Activated CD4-positive, alpha-beta memory T cell treated with anti-CD3 and anti-CD28 coated beads, Interleukin-2, amount 10 ng/mL, durations not matched to agents 7 days and 5 days (primary cell): Measurements from ENCODE around the gene ARHGDIB. TPM values are rescaled to one million over a fixed set of nuclear protein-coding genes. Genes with fewer than 3 reads are reported as not detected.

ENCODE experiments used
- CTCF ChIA-PET: fragments of 350-600 bp; sonication (Branson Sonifier 250); formaldehyde crosslinking; loops from one replicate; lab custom pipeline; 2021; ENCODE audit warnings: antibody characterized with exemption, inconsistent platforms; lab: Charles Lee
- POLR2A ChIA-PET: fragments of 350-600 bp; sonication (Branson Sonifier 250); formaldehyde crosslinking; loops from one replicate; lab custom pipeline; 2021; ENCODE audit warnings: antibody characterized with exemption; lab: Charles Lee
- DNase-seq: peaks from one replicate; pipeline ENCODE4 v3.0.0-alpha.2; 2020
- H3K27ac Mint-ChIP-seq: one replicate; pipeline ENCODE4 v1.8.0; 2021; ENCODE audit warnings: mild to moderate bottlenecking, mixed read lengths
- H3K27me3 Mint-ChIP-seq: one replicate; pipeline ENCODE4 v1.8.0; 2021; ENCODE audit warnings: mixed read lengths
- H3K36me3 Mint-ChIP-seq: one replicate; pipeline ENCODE4 v1.8.0; 2021; ENCODE audit warnings: low read depth, mixed read lengths
- H3K4me1 Mint-ChIP-seq: one replicate; pipeline ENCODE4 v1.8.0; 2021; ENCODE audit warnings: mixed read lengths
- H3K4me3 Mint-ChIP-seq: one replicate; pipeline ENCODE4 v1.8.0; 2021; ENCODE audit warnings: mild to moderate bottlenecking, mixed read lengths
- H3K9me3 Mint-ChIP-seq: one replicate; pipeline ENCODE4 v1.8.0; 2021; ENCODE audit warnings: mixed read lengths
- total RNA-seq, 2 experiments: library from RNA; stranded (reverse); gene quantifications; one replicate each; pipeline ENCODE4 v1.2.3, GENCODE V29; 2021

Gene ARHGDIB
- total RNA-seq, 2 experiments from 2014 or later = 1,463 to 1,491 TPM

DNA sequence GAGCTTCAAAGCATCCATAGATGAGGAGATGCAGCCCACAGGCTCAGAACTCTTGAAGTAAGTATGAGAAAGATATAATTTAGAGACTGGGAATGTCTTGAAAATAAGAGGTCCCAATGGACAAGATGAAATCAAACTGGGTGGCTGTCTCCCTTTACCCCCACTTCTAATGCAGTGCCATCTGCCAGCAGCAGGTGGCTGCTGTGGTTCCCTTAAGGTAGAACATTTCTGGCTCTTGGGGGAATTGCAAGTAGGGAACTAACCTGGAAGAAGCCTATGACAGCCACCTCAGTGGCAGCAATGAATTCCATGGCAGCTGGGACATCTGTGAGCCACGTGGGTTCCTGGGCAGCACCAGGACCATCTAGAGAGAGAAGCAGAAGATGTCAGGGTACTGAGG, 23.7 kb downstream of the ARHGDIB start:
- peaks cover 87% of the 10 kb centered on the region for H3K36me3 Mint-ChIP-seq
- H3K9me3 Mint-ChIP-seq = no peaks in the 10 kb centered on the region
- H3K27me3 Mint-ChIP-seq = no peaks in the 10 kb centered on the region
- H3K4me1 Mint-ChIP-seq = peaks cover 20% of the 10 kb centered on the region
- ChIA-PET POLR2A (interaction anchor here (0.9 to 2.7 kb wide), 13 partner anchors 8 to 167 kb away, joined by 3 to 13 read pairs (median 5); partner anchors contain the start of gene ARHGDIB), CTCF (interaction anchor here (1.0 to 3.4 kb wide), 6 partner anchors 11 to 58 kb away, joined by 3 to 18 read pairs (median 5); no protein-coding TSS in a partner anchor)
- no peak overlapping the region for H3K4me3 Mint-ChIP-seq
- no peak for DNase-seq
- H3K27ac Mint-ChIP-seq = peak overlapping the region; percentile 21

GRCh38 chr12:14937014-14937413, 24.4 kb downstream of the ARHGDIB start:
- Mint-ChIP-seq H3K9me3 (no peaks in the 10 kb centered on the region), H3K27me3 (no peaks in the 10 kb centered on the region), H3K4me3 (no peak overlapping the region), H3K36me3 (peaks cover 87% of the 10 kb centered on the region), H3K4me1 (peaks cover 18% of the 10 kb centered on the region), H3K27ac (no peak overlapping the region)
- POLR2A ChIA-PET = interaction anchor here (0.5 to 2.5 kb wide), 15 partner anchors 8 to 163 kb away, joined by 3 to 13 read pairs (median 4); a partner anchor contains a TSS
- no peak for DNase-seq
- CTCF ChIA-PET = interaction anchor here (1.0 to 3.4 kb wide), 4 partner anchors 11 to 58 kb away, joined by 3 to 18 read pairs (median 5); no protein-coding TSS in a partner anchor

- CTCF ChIA-PET = interaction anchor here (0.6 to 3.4 kb wide), 4 partner anchors 9 to 59 kb away, joined by 3 to 18 read pairs (median 5); no protein-coding TSS in a partner anchor
- H3K9me3 Mint-ChIP-seq = no peaks in the 10 kb centered on the region
- no peak overlapping the region for H3K27ac Mint-ChIP-seq
- peaks cover 15% of the 10 kb centered on the region for H3K4me1 Mint-ChIP-seq
- POLR2A ChIA-PET = interaction anchor here (0.8 to 2.5 kb wide), 12 partner anchors 8 to 162 kb away, joined by 3 to 13 read pairs (median 4); a partner anchor contains a TSS
- H3K4me3 Mint-ChIP-seq = no peak overlapping the region
- no peak for DNase-seq
- no peaks in the 10 kb centered on the region for H3K27me3 Mint-ChIP-seq
- peaks cover 85% of the 10 kb centered on the region for H3K36me3 Mint-ChIP-seq
Observed at GRCh38 chr12:14936224-14936861, 25.1 kb downstream of the ARHGDIB start.

DNA sequence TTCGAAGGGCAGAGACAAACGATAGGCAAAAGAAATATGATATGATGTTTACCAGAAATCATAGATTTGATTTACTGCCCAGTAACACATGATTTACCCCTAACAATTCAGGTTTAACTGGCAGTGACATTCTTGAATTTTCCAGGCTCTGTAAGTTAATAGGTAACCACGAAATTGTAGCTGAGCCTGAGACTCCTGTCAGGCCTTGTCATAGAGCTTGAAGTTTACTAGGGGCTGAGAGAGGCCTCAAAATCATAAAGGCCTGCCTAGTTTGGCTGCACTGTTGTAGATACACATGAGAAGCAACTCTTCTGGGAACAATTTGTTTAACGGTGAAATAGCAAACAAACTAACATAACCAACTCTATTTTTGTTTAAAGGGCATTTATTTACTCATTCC, 26.4 kb downstream of the ARHGDIB start:
- Mint-ChIP-seq H3K9me3 (no peaks in the 10 kb centered on the region), H3K4me3 (no peak overlapping the region), H3K4me1 (peaks cover 11% of the 10 kb centered on the region), H3K27me3 (no peaks in the 10 kb centered on the region), H3K27ac (no peak overlapping the region), H3K36me3 (peaks cover 78% of the 10 kb centered on the region)
- POLR2A ChIA-PET = no interaction called here
- CTCF ChIA-PET = interaction anchor here (3.4 kb wide), 1 partner anchor 60 kb away, joined by 18 read pairs; no protein-coding TSS in a partner anchor
- DNase-seq = no peak

DNA sequence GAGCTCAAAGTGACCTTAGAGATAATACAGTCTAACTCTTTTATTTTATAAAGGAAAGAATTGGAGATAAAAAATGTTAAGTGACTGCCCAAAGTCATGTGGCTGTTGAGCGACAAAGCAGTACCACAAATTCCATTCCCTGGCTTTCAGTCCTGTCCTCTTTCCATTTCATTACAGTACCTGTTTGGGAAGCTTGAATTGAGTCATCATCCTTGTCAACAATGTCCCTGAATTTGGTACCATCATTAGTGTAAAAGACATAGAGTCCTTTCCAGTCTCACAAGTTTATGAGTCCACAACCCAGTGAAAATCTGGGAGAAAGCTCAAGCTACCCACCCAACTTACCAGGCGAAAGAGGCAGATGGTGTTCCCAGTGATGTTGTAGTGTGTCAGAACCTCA, 26.9 kb downstream of the ARHGDIB start:
- Mint-ChIP-seq H3K36me3 (peaks cover 73% of the 10 kb centered on the region), H3K27me3 (no peaks in the 10 kb centered on the region), H3K4me1 (peaks cover 6% of the 10 kb centered on the region), H3K9me3 (no peaks in the 10 kb centered on the region), H3K4me3 (no peak overlapping the region), H3K27ac (no peak overlapping the region)
- DNase-seq = no peak
- ChIA-PET POLR2A (interaction anchor here (0.6 to 1.3 kb wide), 4 partner anchors 11 to 27 kb away, joined by 3 to 4 read pairs (median 3); partner anchors contain the start of gene ARHGDIB), CTCF (interaction anchor here (3.4 kb wide), 1 partner anchor 61 kb away, joined by 18 read pairs; no protein-coding TSS in a partner anchor)

DNA sequence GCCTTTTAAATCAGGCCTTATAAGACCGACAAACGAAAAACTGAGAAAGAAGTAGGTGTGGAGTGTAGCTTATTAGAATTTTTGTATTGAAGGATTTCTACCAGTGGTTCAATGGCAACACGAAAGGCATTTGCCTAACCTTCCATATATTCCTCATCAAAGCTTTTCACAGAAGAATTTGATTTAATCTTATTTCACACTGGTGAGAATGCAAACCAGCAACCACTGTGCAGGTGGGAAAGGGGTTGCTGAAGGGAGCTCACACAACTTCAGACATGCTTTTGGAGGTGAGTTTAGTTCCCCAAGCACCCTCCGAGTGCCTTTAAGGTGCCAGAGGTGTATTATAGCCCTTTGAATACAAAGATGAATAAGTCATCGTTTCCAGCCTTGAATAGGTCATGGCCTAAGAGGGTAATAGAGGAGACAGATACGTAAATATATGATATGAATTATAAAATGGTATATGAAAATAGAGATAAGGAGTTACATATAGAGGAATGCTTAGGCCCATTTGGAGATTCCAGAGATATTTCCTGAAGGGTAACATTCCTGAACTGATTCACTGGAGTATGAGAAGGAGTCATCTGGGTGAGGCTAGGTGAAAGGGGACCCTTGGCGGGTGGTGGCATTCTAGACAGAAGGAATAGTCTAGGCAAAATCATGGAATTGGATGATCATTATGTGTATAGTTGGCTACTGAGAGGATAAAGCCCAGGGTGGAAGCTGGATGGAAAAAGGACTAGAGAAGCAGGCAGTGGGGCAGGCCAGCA, 29.4 kb downstream of the ARHGDIB start:
- ChIA-PET POLR2A (interaction anchor here (1.0 to 1.4 kb wide), 2 partner anchors 12 to 30 kb away, joined by 3 read pairs; partner anchors contain the start of gene ARHGDIB), CTCF (interaction anchor here (1.0 kb wide), 1 partner anchor 88 kb away, joined by 3 read pairs; no protein-coding TSS in a partner anchor)
- no peak overlapping the region for H3K4me3 Mint-ChIP-seq

GRCh38 chr12:14931359-14931758, 30.0 kb downstream of the ARHGDIB start:
- ChIA-PET CTCF (interaction anchor here (1.0 kb wide), 1 partner anchor 87 kb away, joined by 3 read pairs; no protein-coding TSS in a partner anchor), POLR2A (interaction anchor here (1.0 kb wide), 1 partner anchor 13 kb away, joined by 3 read pairs; no protein-coding TSS in a partner anchor)
- H3K36me3 Mint-ChIP-seq = peaks cover 65% of the 10 kb centered on the region
- H3K4me3 Mint-ChIP-seq = no peak overlapping the region
- H3K9me3 Mint-ChIP-seq = no peaks in the 10 kb centered on the region
- no peak overlapping the region for H3K27ac Mint-ChIP-seq
- DNase-seq = no peak
- H3K27me3 Mint-ChIP-seq = no peaks in the 10 kb centered on the region
- no peaks in the 10 kb centered on the region for H3K4me1 Mint-ChIP-seq

More for the DNA sequence above, 29.4 kb downstream of the ARHGDIB start:
- H3K27me3 Mint-ChIP-seq = no peaks in the 10 kb centered on the region
- H3K4me1 Mint-ChIP-seq = no peaks in the 10 kb centered on the region
- no peaks in the 10 kb centered on the region for H3K9me3 Mint-ChIP-seq
- DNase-seq = no peak
- no peak overlapping the region for H3K27ac Mint-ChIP-seq
- H3K36me3 Mint-ChIP-seq = peaks cover 70% of the 10 kb centered on the region

GRCh38 chr12:14930299-14930698, 31.1 kb downstream of the ARHGDIB start:
- H3K27me3 Mint-ChIP-seq = no peaks in the 10 kb centered on the region
- H3K4me3 Mint-ChIP-seq = no peak overlapping the region
- no peaks in the 10 kb centered on the region for H3K9me3 Mint-ChIP-seq
- no peaks in the 10 kb centered on the region for H3K4me1 Mint-ChIP-seq
- POLR2A ChIA-PET = interaction anchor here (0.8 to 1.0 kb wide), 2 partner anchors 9 to 10 kb away, joined by 3 to 4 read pairs; no protein-coding TSS in a partner anchor
- H3K27ac Mint-ChIP-seq = no peak overlapping the region
- peaks cover 57% of the 10 kb centered on the region for H3K36me3 Mint-ChIP-seq
- no peak for DNase-seq
- CTCF ChIA-PET = interaction anchor here (1.0 kb wide), 1 partner anchor 10 kb away, joined by 3 read pairs; no protein-coding TSS in a partner anchor

- CTCF ChIA-PET = no interaction called here
- Mint-ChIP-seq H3K9me3 (no peaks in the 10 kb centered on the region), H3K27me3 (no peaks in the 10 kb centered on the region), H3K36me3 (peaks cover 50% of the 10 kb centered on the region), H3K4me3 (no peak overlapping the region), H3K4me1 (no peaks in the 10 kb centered on the region), H3K27ac (no peak overlapping the region)
- POLR2A ChIA-PET = interaction anchor here (0.8 to 1.5 kb wide), 4 partner anchors 8 to 155 kb away, joined by 3 to 5 read pairs (median 3); no protein-coding TSS in a partner anchor
- no peak for DNase-seq
Observed at GRCh38 chr12:14928931-14929330, 32.5 kb downstream of the ARHGDIB start.

GRCh38 chr12:14927267-14927666, 34.1 kb downstream of the ARHGDIB start:
- Mint-ChIP-seq H3K27ac (no peak overlapping the region), H3K9me3 (no peaks in the 10 kb centered on the region), H3K36me3 (peaks cover 39% of the 10 kb centered on the region), H3K4me3 (no peak overlapping the region), H3K27me3 (no peaks in the 10 kb centered on the region), H3K4me1 (no peaks in the 10 kb centered on the region)
- no peak for DNase-seq
- POLR2A ChIA-PET = interaction anchor here (1.0 to 2.1 kb wide), 4 partner anchors 10 to 157 kb away, joined by 3 to 7 read pairs (median 4); a partner anchor contains a TSS
- CTCF ChIA-PET = interaction anchor here (2.0 kb wide), 1 partner anchor 68 kb away, joined by 4 read pairs; no protein-coding TSS in a partner anchor

DNA sequence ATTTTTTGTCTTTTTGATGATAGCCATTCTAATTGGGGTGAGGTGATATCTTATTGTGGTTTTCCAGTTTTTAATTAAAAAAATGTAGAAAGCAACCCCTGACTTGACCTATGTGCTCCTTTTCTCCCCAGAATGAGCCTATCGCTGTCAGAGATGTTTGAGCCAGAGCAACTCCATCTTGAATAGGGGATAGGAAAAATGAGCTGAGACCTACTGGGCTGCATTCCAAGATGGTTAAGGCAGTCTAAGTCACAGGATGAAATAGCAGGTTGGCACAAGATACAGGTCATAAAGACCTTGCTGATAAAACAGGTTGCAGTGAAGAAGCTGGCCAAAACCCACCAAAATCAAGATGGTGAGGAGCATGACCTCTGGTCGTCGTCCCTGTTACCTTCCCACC, 36.9 kb downstream of the ARHGDIB start:
- ChIA-PET CTCF (interaction anchor here (1.4 kb wide), 1 partner anchor 11 kb away, joined by 3 read pairs; no protein-coding TSS in a partner anchor), POLR2A (no interaction called here)
- H3K27me3 Mint-ChIP-seq = no peaks in the 10 kb centered on the region
- H3K36me3 Mint-ChIP-seq = peaks cover 44% of the 10 kb centered on the region
- H3K9me3 Mint-ChIP-seq = no peaks in the 10 kb centered on the region
- H3K4me1 Mint-ChIP-seq = peaks cover 16% of the 10 kb centered on the region
- H3K4me3 Mint-ChIP-seq = no peak overlapping the region
- DNase-seq = no peak
- no peak overlapping the region for H3K27ac Mint-ChIP-seq

DNA sequence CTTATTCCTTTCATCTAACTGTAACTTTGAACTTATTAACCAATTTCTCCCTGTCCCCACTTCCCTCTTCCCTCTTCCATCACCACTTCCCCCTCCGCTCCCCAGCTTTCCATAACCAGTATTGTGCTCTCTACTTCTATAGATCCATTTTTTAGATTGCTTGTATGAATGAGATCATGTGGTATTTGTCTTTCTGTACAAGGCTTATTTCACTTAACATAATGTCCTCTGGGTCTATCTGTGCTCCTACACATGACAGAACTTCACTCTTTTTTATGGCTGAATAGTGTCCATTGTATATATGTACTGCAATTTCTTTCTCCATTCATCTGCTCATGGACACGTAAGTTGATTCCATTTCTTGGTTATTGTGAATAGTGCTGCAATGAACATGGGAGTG, 37.5 kb downstream of the ARHGDIB start:
- peaks cover 48% of the 10 kb centered on the region for H3K36me3 Mint-ChIP-seq
- CTCF ChIA-PET = no interaction called here
- no peaks in the 10 kb centered on the region for H3K27me3 Mint-ChIP-seq
- DNase-seq = no peak
- H3K27ac Mint-ChIP-seq = no peak overlapping the region
- POLR2A ChIA-PET = no interaction called here
- H3K9me3 Mint-ChIP-seq = no peaks in the 10 kb centered on the region
- no peak overlapping the region for H3K4me3 Mint-ChIP-seq
- peaks cover 16% of the 10 kb centered on the region for H3K4me1 Mint-ChIP-seq
